Mononuclear cell (primary cell): Measurements from ENCODE around the gene DDX51. TPM values are rescaled to one million over a fixed set of nuclear protein-coding genes. Genes with fewer than 3 reads are reported as not detected.

ENCODE experiments used
- H3K27me3 ChIP-seq: 2 replicates; pipeline ENCODE4 v1.6.0; 2011; ENCODE audit warnings: low read length, control low read depth; ENCODE audit not compliant: insufficient read depth
- H3K4me1 ChIP-seq: 2 replicates; pipeline ENCODE4 v1.5.1; 2011; ENCODE audit warnings: mild to moderate bottlenecking, low read length, control low read depth; ENCODE audit not compliant: insufficient read depth
- H3K4me3 ChIP-seq: 2 replicates; pipeline ENCODE4 v1.5.1; 2011; ENCODE audit warnings: mild to moderate bottlenecking, low read length, moderate library complexity
- H3K9me3 ChIP-seq: 2 replicates; pipeline ENCODE4 v1.5.1; 2011; ENCODE audit warnings: low read depth, mild to moderate bottlenecking, control low read depth, low read length
- total RNA-seq: library from RNA; depleted of rRNA; stranded (reverse); fragments of >200 nt; gene quantifications from one replicate; pipeline ENCODE4 v1.2.3, GENCODE V29; 2012

Gene DDX51
- total RNA-seq, 1 donor = 14.8 TPM

GRCh38 chr12:132173135-132174014 lies 29.3 kb upstream of the DDX51 start:
- no peaks in the 10 kb centered on the region for H3K9me3 ChIP-seq
- H3K4me3 ChIP-seq = no peak overlapping the region
- H3K27me3 ChIP-seq = no peaks in the 10 kb centered on the region
- H3K4me1 ChIP-seq = peaks cover 2% of the 10 kb centered on the region

- Histone ChIP-seq H3K27me3 (no peaks in the 10 kb centered on the region), H3K4me3 (no peak overlapping the region)
These were observed 28.5 kb upstream of the DDX51 start for GRCh38 chr12:132172619-132173018.

GRCh38 chr12:132171968-132172521 lies 27.9 kb upstream of the DDX51 start:
- Histone ChIP-seq H3K27me3 (no peaks in the 10 kb centered on the region), H3K4me3 (no peak overlapping the region), H3K4me1 (no peaks in the 10 kb centered on the region), H3K9me3 (no peaks in the 10 kb centered on the region)

More at GRCh38 chr12:132172619-132173018, 28.5 kb upstream of the DDX51 start:
- Histone ChIP-seq H3K9me3 (no peaks in the 10 kb centered on the region), H3K4me1 (no peaks in the 10 kb centered on the region)

GRCh38 chr12:132171293-132171967 lies 27.3 kb upstream of the DDX51 start:
- Histone ChIP-seq H3K4me3 (no peak overlapping the region), H3K9me3 (no peaks in the 10 kb centered on the region), H3K27me3 (no peaks in the 10 kb centered on the region), H3K4me1 (no peaks in the 10 kb centered on the region)

GRCh38 chr12:132170637-132171292 lies 26.6 kb upstream of the DDX51 start:
- H3K4me3 ChIP-seq = no peak overlapping the region
- no peaks in the 10 kb centered on the region for H3K9me3 ChIP-seq
- no peaks in the 10 kb centered on the region for H3K27me3 ChIP-seq
- H3K4me1 ChIP-seq = no peaks in the 10 kb centered on the region

- H3K4me1 ChIP-seq = no peaks in the 10 kb centered on the region
- H3K9me3 ChIP-seq = no peaks in the 10 kb centered on the region
- H3K27me3 ChIP-seq = no peaks in the 10 kb centered on the region
- no peak overlapping the region for H3K4me3 ChIP-seq
These were observed 26.0 kb upstream of the DDX51 start for GRCh38 chr12:132170094-132170636.

- Histone ChIP-seq H3K4me3 (no peak overlapping the region), H3K27me3 (no peaks in the 10 kb centered on the region), H3K4me1 (no peaks in the 10 kb centered on the region), H3K9me3 (no peaks in the 10 kb centered on the region)
These were observed 25.3 kb upstream of the DDX51 start for GRCh38 chr12:132169376-132169775.

- Histone ChIP-seq H3K4me3 (no peak overlapping the region), H3K9me3 (no peaks in the 10 kb centered on the region), H3K27me3 (no peaks in the 10 kb centered on the region), H3K4me1 (peaks cover 3% of the 10 kb centered on the region)
These were observed 24.4 kb upstream of the DDX51 start for GRCh38 chr12:132168311-132169031.

GRCh38 chr12:132167611-132168310 lies 23.6 kb upstream of the DDX51 start:
- Histone ChIP-seq H3K4me3 (no peak overlapping the region), H3K9me3 (no peaks in the 10 kb centered on the region), H3K4me1 (peaks cover 10% of the 10 kb centered on the region), H3K27me3 (no peaks in the 10 kb centered on the region)

- Histone ChIP-seq H3K27me3 (no peaks in the 10 kb centered on the region), H3K4me1 (peaks cover 18% of the 10 kb centered on the region), H3K9me3 (no peaks in the 10 kb centered on the region), H3K4me3 (no peak overlapping the region)
These were observed 22.9 kb upstream of the DDX51 start for GRCh38 chr12:132166801-132167591.

- Histone ChIP-seq H3K9me3 (no peaks in the 10 kb centered on the region), H3K4me1 (peaks cover 18% of the 10 kb centered on the region), H3K27me3 (no peaks in the 10 kb centered on the region), H3K4me3 (no peak overlapping the region)
These were observed 22.0 kb upstream of the DDX51 start for GRCh38 chr12:132166093-132166492.

- Histone ChIP-seq H3K9me3 (no peaks in the 10 kb centered on the region), H3K4me1 (peaks cover 18% of the 10 kb centered on the region), H3K4me3 (no peak overlapping the region), H3K27me3 (no peaks in the 10 kb centered on the region)
These were observed 21.5 kb upstream of the DDX51 start for GRCh38 chr12:132165584-132165983.

- Histone ChIP-seq H3K4me1 (peaks cover 18% of the 10 kb centered on the region), H3K4me3 (no peak overlapping the region), H3K27me3 (no peaks in the 10 kb centered on the region), H3K9me3 (no peaks in the 10 kb centered on the region)
These were observed 20.3 kb upstream of the DDX51 start for GRCh38 chr12:132164426-132164825.
